ENCODE data around the gene GRAMD2B. TPM values are rescaled to one million over a fixed set of nuclear protein-coding genes. Genes with fewer than 3 reads are reported as not detected.

The GRAMD2B gene
- total and polyA plus RNA-seq, 9 donors: 19.2 to 99.0 (median 32.2) TPM

- TF ChIP-seq, protein P1, sequence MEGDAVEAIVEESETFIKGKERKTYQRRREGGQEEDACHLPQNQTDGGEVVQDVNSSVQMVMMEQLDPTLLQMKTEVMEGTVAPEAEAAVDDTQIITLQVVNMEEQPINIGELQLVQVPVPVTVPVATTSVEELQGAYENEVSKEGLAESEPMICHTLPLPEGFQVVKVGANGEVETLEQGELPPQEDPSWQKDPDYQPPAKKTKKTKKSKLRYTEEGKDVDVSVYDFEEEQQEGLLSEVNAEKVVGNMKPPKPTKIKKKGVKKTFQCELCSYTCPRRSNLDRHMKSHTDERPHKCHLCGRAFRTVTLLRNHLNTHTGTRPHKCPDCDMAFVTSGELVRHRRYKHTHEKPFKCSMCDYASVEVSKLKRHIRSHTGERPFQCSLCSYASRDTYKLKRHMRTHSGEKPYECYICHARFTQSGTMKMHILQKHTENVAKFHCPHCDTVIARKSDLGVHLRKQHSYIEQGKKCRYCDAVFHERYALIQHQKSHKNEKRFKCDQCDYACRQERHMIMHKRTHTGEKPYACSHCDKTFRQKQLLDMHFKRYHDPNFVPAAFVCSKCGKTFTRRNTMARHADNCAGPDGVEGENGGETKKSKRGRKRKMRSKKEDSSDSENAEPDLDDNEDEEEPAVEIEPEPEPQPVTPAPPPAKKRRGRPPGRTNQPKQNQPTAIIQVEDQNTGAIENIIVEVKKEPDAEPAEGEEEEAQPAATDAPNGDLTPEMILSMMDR (IDR thresholded peaks at IDR 0.05): no peak
- TF ChIP-seq EP300 (IDR thresholded peaks at IDR 0.05) (no peak), POLR2A (IDR thresholded peaks at IDR 0.05) (no peak)
- no peak overlapping the region for H3K27ac ChIP-seq
- H3K4me1 ChIP-seq (ENCODE audit: insufficient read depth): peaks cover 4% of the 10 kb centered on the region
- no peaks in the 10 kb centered on the region for H3K36me3 ChIP-seq
- H3K4me3 ChIP-seq: no peak overlapping the region
- WGBS, 3 donors: 87 to 96% (median 88%) methylated on average over 2 of the region's 2 CpGs
- intact Hi-C loops (cut with DNase I): no loop called here
- no peak for DNase-seq
- no peaks in the 10 kb centered on the region for H3K27me3 ChIP-seq
- no peaks in the 10 kb centered on the region for H3K9me3 ChIP-seq
Measured at GRCh38 chr5:126484253-126484652, 61.0 kb downstream of the GRAMD2B start.

DNA sequence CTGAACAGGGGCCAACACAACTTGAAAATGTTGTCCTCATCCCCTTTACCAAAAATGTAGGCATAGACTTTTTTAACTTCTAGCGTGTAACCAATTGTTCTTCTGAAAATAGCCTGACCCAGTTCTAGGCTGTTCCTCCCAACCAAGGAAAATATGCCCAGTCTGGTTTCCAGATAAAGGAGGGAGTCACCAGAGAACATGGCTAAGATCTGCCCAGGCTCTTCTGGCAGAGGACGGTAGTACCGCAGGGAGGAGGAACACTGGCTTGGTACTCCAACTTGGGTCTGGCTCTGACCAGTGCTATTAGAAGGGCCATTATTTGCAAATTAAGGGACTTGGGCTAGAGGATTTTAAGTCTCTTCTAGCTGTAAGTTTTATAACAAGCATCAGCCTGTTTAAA is 63.1 kb downstream of the GRAMD2B start:
- intact Hi-C loops (cut with DNase I): no loop called here

DNA sequence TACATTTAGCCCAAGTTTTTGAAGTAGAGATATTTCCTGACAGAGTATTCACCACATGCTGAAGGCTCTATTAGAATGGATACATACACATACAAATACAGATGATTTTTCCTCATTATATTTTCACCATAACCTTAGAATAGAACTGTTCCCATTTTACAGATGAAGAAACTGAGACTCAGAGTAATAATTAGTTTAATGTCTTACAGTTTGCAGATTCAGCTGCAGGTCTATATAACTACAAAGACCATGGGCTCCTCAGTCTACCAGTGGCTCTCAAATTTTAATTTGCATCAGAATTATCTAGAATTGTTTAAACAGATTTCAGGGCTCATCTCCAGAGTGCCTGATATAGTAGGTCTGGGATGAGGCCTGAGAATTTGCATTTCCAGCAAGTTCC is 64.4 kb downstream of the GRAMD2B start:
- H3K9me3 ChIP-seq: no peaks in the 10 kb centered on the region
- no peaks in the 10 kb centered on the region for H3K27me3 ChIP-seq
- no peak for DNase-seq
- H3K36me3 ChIP-seq: no peaks in the 10 kb centered on the region
- H3K27ac ChIP-seq: peak overlapping the region in 1 of 2 donors; percentile 82
- H3K4me1 ChIP-seq (ENCODE audit: insufficient read depth): peaks cover 9% of the 10 kb centered on the region
- no peak overlapping the region for H3K4me3 ChIP-seq
- intact Hi-C loops (cut with DNase I): no loop called here
- TF ChIP-seq EP300 (IDR thresholded peaks at IDR 0.05): no peak
- no peak for TF ChIP-seq POLR2A (IDR thresholded peaks at IDR 0.05)
- TF ChIP-seq, protein P1 (IDR thresholded peaks at IDR 0.05): no peak

More for the DNA sequence above, 63.1 kb downstream of the GRAMD2B start:
- no peaks in the 10 kb centered on the region for H3K36me3 ChIP-seq
- no peak for DNase-seq
- H3K9me3 ChIP-seq: no peaks in the 10 kb centered on the region
- WGBS, 3 donors: 53 to 64% (median 57%) methylated on average over 3 of the region's 3 CpGs
- peaks cover 7% of the 10 kb centered on the region for H3K4me1 ChIP-seq (ENCODE audit: insufficient read depth)
- H3K27me3 ChIP-seq: no peaks in the 10 kb centered on the region
- no peak overlapping the region for H3K4me3 ChIP-seq
- peak overlapping the region in 1 of 2 donors; percentile 24 for H3K27ac ChIP-seq
- TF ChIP-seq POLR2A (IDR thresholded peaks at IDR 0.05): no peak
- TF ChIP-seq, protein P1 (IDR thresholded peaks at IDR 0.05): no peak
- TF ChIP-seq EP300 (IDR thresholded peaks at IDR 0.05): no peak

DNA sequence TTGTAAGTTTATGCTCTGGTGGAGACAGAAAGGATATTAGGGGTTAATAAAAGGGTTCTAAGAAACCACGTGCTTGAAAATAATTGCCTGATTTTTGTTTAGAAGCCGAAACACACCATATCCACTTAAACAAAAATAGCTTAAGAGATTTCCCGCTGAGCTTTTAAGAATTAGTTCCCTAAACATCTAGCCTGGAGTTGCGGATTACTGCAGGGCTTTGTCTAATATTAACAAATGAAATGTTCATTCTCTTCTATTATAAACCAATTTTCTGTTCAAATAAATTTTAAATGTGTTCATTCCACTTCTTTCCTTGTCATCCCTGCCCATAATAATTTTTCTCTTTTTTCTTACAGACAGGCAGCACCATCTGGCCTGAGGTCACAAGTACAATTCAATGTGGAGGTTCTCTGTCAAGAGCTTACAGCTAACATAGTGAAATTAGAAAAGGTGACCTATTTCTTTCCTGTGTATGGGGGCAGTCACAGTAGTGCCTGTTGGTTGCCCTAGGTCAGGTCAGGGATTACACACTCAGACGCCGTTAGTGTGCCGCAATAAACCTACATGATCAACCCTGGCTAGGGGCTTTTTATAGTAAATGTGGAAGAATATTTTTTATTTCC is 65.3 kb downstream of the GRAMD2B start:
- TF ChIP-seq, protein P1 (IDR thresholded peaks at IDR 0.05): no peak
- TF ChIP-seq EP300 (IDR thresholded peaks at IDR 0.05): no peak
- no peak for TF ChIP-seq POLR2A (IDR thresholded peaks at IDR 0.05)
- intact Hi-C loops (cut with DNase I): no loop called here
- no peak overlapping the region for H3K4me3 ChIP-seq
- no peak for DNase-seq
- no peaks in the 10 kb centered on the region for H3K9me3 ChIP-seq
- H3K36me3 ChIP-seq: no peaks in the 10 kb centered on the region
- peaks cover 12% of the 10 kb centered on the region for H3K4me1 ChIP-seq (ENCODE audit: insufficient read depth)
- H3K27me3 ChIP-seq: no peaks in the 10 kb centered on the region
- 40 to 53% (median 43%) methylated on average over 7 of the region's 7 CpGs for WGBS, 3 donors
- H3K27ac ChIP-seq: peak overlapping the region in 1 of 2 donors; percentile 82
